ENCODE results near the gene OR5AU1.

GRCh38 chr14:21106176-21106497 lies 49.7 kb downstream of the OR5AU1 start:
- TF ChIP-seq POLR2A (IDR thresholded peaks at IDR 0.05) (no peak), POLR2AphosphoS5 (IDR thresholded peaks at IDR 0.05) (peak in 1 of 3 donors; percentile 19)
